Stimulated activated CD4-positive, alpha-beta T cell treated with anti-CD3 and anti-CD28 coated beads, Interleukin-15, amount 100 ng/mL, for 24 hours (primary cell): ENCODE measurements around the gene BRME1.

Experiments used
- DNase-seq: peaks from one replicate; pipeline ENCODE4 v3.0.0-alpha.2; 2020

The BRME1 gene

GRCh38 chr19:13843104-13843921, 62.6 kb downstream of the BRME1 start:
- DNase-seq: no peak

DNA sequence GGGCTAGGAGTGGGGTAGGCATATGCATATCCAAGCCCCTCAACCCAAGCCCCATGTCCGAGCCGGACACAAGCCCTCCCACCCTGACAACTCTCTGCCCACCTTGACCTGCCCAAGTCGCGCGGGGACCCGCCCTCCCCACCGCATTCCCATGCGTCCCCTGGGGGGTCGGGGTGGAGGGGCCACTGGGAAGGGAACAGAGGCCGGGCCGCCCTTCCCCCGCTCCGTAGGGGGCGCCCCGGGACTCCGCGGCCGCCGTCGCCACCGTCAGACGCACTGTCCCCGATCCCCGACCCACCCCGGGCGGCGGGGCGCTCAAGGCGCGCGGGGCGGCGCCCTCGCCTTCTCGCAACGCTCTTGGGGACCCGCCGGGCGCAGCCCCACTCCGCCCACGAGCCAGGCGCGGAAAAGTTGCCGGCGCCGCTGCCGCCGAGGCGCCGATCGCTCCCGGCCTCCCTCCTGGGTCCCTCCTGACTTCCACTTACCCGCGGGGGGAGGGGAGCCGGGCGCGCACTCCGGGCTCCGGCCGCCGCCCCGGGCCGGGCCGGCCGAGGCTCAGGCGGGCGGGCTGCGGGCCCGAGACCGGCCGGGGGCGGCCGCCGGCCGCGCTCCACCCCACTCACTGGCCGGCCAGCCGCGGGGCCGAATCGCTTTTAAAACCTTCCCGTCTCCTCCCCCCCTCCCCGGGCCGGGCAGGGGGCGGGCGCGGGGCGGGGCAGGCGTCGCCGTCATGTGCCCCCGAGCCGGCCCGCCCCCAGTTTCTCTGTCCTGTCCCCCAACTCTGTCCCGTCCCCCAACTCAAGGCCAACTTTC, 63.4 kb downstream of the BRME1 start:
- peak; percentile 81 for DNase-seq

DNA sequence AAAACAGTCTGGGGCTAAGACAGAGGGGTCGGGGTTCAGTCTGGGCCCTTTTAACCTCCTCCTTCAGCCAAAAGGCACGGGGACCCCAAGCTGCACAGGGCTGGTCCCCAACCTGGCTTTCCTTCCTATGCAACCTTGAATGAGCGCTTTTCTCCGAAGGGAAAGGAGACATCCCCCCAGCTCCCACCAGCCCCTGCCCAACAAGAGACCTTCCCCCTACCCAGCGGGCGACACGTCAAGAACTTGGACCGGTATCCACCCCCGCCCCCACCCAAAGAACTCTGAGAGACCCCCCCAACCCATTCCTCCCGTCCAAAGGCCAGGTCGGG, 64.0 kb downstream of the BRME1 start:
- no peak for DNase-seq

GRCh38 chr19:13841086-13841961, 64.6 kb downstream of the BRME1 start:
- peak; percentile 57 for DNase-seq

DNA sequence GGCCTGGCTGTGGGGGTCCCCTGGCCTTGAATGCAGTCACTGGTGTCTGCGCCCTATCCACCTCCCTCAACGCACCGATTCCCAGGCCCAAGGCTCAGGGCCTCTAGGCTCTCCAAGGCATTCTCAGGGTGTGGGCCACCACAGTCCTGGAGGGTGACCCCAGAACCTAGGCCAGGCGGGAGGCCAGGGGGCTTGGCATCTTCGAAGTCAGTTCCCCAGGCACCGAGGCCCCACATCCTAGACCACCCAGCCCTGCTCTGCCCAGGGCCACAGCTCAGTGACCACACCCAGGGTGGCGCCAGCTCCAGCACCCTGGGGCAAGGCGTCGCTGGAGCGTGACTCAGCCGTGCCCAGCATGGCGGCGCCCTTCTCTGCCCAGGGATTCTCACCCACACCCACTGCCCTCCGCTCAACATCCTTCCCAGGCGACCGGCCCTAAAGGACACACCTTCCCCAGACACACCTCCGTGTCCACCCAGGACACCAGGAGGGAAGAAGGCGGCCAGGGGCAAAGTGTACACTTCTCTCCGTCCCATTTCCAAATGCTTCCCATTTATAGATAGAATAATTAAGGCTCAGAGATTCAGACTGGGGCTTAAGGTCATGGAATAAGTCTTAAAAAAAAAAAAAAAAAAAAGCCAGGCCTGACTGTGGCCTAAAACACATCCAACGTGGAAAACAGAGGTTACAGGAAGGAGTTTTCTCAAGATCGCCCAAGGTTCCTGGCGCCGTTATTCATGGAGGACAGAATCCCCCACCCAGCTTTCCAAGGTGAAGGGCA, 65.4 kb downstream of the BRME1 start:
- peak; percentile 63 for DNase-seq

DNA sequence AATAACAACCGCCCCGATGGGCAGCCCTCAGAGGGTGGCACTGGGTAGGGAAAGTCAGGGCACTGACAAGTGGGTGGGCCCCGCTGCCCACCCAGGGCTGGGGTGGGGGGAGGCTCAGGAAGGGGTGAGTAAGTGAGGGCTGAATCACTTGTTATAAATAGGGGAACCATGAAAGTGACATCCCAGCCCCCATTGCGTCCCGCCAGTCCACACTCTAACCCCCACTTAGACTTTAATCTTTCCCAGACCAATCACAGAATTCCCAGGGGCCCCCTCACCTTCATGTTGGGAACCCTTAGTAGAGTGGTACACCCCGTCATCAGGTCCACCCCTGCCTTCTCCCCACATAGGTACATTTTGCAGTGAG, 66.0 kb downstream of the BRME1 start:
- no peak for DNase-seq

DNA sequence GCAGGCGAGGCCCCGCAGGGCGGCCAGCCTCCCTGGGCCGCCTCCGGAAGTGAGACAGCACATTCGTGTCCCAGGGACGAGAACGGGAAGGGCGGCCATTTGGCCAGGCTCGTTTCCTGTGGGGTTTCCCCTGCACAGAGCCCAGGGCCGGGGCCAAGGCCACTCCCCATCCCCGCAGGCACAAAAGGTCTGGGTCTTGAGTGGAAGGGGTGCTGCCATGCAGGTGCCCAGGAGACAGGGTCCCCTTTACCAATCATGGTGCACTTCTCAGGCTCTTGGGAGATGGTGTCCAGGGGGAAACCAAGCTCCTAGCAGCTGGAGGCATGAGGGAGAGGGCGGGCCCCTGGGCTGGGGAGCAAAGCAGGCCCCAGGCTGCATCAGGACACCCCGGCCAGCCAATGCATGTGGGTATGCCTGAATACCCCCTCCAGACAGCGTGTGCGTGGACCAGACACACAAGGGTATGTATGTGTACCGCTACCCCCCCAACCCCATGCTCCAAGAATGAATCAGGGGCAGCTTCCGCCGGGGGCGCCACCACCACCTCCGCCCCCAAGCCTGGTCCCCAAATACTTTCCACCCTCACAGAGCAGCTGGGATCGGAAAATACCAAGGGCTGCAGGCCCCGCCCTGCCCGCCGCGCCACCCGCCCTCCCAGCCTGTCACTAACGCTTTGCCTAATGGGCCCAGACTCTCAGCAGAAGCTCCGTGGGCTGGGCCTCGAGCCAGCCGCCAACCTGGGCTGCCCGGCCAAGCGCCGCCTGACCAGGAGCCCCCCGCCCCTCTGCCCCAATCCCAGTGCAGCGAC, 66.6 kb downstream of the BRME1 start:
- peak; percentile 93 for DNase-seq

GRCh38 chr19:13838435-13839129, 67.3 kb downstream of the BRME1 start:
- DNase-seq: no peak

- no peak for DNase-seq
These were observed 69.9 kb downstream of the BRME1 start for GRCh38 chr19:13835791-13836723.

GRCh38 chr19:13834244-13835069, 71.5 kb downstream of the BRME1 start:
- no peak for DNase-seq

- DNase-seq: peak; percentile 97
These were observed 72.3 kb downstream of the BRME1 start for GRCh38 chr19:13833330-13834243.
